H1 (cell line): ENCODE measurements around the gene FMC1. TPM values are rescaled to one million over a fixed set of nuclear protein-coding genes. Genes with fewer than 3 reads are reported as not detected.

Source experiments
- CTCF ChIA-PET: fragments of 300-600 bp; sonication (Branson Sonifier 250); formaldehyde crosslinking; loops from one replicate; lab custom pipeline; 2021; ENCODE audit not compliant: partially characterized antibody; lab: Charles Lee
- POLR2A ChIA-PET: fragments of 300-600 bp; sonication (Branson Sonifier 250); formaldehyde crosslinking; loops from one replicate; lab custom pipeline; 2021; ENCODE audit warnings: inconsistent platforms; ENCODE audit not compliant: partially characterized antibody; lab: Charles Lee
- DNase-seq, 2 experiments: peaks; one replicate each; pipeline versions ENCODE4 v3.0.0 to v3.0.0-alpha.2; 2010 to 2022; ENCODE audit warnings: low spot score in 2 of 2, low read depth in 1 of 2, mixed read lengths in 1 of 2
- FAIRE-seq: peaks from 2 replicates; lab custom pipeline; 2011; peaks lifted over from hg19 to GRCh38; lab: Jason Lieb, UNC
- H2AFZ ChIP-seq: 2 replicates; pipeline ENCODE4 v1.8.1; 2012; ENCODE audit warnings: low read length, inconsistent platforms
- H2AK5ac ChIP-seq: 2 replicates; pipeline ENCODE4 v1.6.1; 2013; ENCODE audit warnings: low read depth, low read length
- H2BK120ac ChIP-seq: replicated peaks from 2 replicates; pipeline ENCODE3; 2013; ENCODE audit warnings: low read depth, low read length, inconsistent platforms
- H2BK12ac ChIP-seq: 2 replicates; pipeline ENCODE4 v1.6.1; 2013; ENCODE audit warnings: low read depth, low read length
- H2BK15ac ChIP-seq: 2 replicates; pipeline ENCODE4 v1.6.1; 2013; ENCODE audit warnings: low read length
- H2BK20ac ChIP-seq: 2 replicates; pipeline ENCODE4 v1.6.1; 2013; ENCODE audit warnings: low read length
- H2BK5ac ChIP-seq: 2 replicates; pipeline ENCODE4 v1.6.1; 2013; ENCODE audit warnings: low read depth, low read length
- H3K14ac ChIP-seq: 2 replicates; pipeline ENCODE4 v1.6.1; 2013; ENCODE audit warnings: inconsistent platforms; ENCODE audit not compliant: insufficient read length
- H3K18ac ChIP-seq: 2 replicates; pipeline ENCODE4 v1.6.1; 2013; ENCODE audit warnings: low read length; ENCODE audit errors: extremely low read depth
- H3K23ac ChIP-seq: 2 replicates; pipeline ENCODE4 v1.6.1; 2013; ENCODE audit warnings: inconsistent platforms; ENCODE audit not compliant: insufficient read length
- H3K23me2 ChIP-seq: 2 replicates; pipeline ENCODE4 v1.6.1; 2013; ENCODE audit warnings: low read depth, low read length
- H3K27ac ChIP-seq: 2 replicates; pipeline ENCODE4 v1.6.1; 2011; ENCODE audit warnings: low read depth, low read length, inconsistent platforms
- H3K27me3 ChIP-seq, 4 experiments: replicated peaks in 1 of 4; 1 replicate in 1 of 4; 2 replicates in 3 of 4; pipeline versions ENCODE4 v1.6.1 to v1.8.1; 2011 to 2013; ENCODE audit warnings: low read length in 3 of 4, mild to moderate bottlenecking in 3 of 4, inconsistent platforms in 2 of 4, mixed read lengths in 2 of 4, moderate library complexity in 1 of 4; ENCODE audit not compliant: control insufficient read depth in 3 of 4, insufficient read depth in 3 of 4; ENCODE audit errors: extremely low read depth in 1 of 4
- H3K36me3 ChIP-seq, 4 experiments: 2 replicates each; pipeline versions ENCODE4 v1.6.1 to v1.8.1; 2011 to 2013; ENCODE audit warnings: mild to moderate bottlenecking in 4 of 4, low read length in 3 of 4, moderate library complexity in 2 of 4, control low read depth in 1 of 4, inconsistent platforms in 1 of 4; ENCODE audit not compliant: insufficient read depth in 4 of 4, control insufficient read depth in 2 of 4
- H3K4ac ChIP-seq: replicated peaks from 2 replicates; pipeline ENCODE3; 2013; ENCODE audit warnings: low read length, low read depth, mixed read lengths, inconsistent platforms; ENCODE audit not compliant: insufficient read length
- H3K4me1 ChIP-seq, 4 experiments: replicated peaks in 1 of 4; 1 replicate in 1 of 4; 2 replicates in 3 of 4; pipeline versions ENCODE4 v1.6.1 to v1.8.1; 2011 to 2013; ENCODE audit warnings: low read length in 3 of 4, inconsistent platforms in 2 of 4, mixed read lengths in 1 of 4; ENCODE audit not compliant: insufficient read depth in 4 of 4, control insufficient read depth in 3 of 4
- H3K4me2 ChIP-seq, 2 experiments: 2 replicates each; pipeline versions ENCODE4 v1.6.1 to v1.8.1; 2011 to 2013; ENCODE audit warnings: low read depth in 2 of 2, low read length in 2 of 2, control low read depth in 1 of 2, inconsistent platforms in 1 of 2, mild to moderate bottlenecking in 1 of 2; ENCODE audit not compliant: insufficient read depth in 1 of 2
- H3K4me3 ChIP-seq, 4 experiments: fragments of 200-600, 300-600 bp in 1 of 4; sonication (generic), shearing (Covaris generic), sonication (Bioruptor Twin) in 1 of 4; 2 replicates each; pipeline versions ENCODE4 v1.5.1 to v1.8.1; 2011 to 2016; ENCODE audit warnings: low read length in 4 of 4, low read depth in 3 of 4, control low read depth in 2 of 4, inconsistent platforms in 2 of 4, mild to moderate bottlenecking in 2 of 4, mixed read lengths in 1 of 4, moderate library complexity in 1 of 4; ENCODE audit not compliant: insufficient read depth in 2 of 4; ENCODE audit errors: extremely low read depth in 1 of 4
- H3K56ac ChIP-seq: replicated peaks from 2 replicates; pipeline ENCODE3; 2013; ENCODE audit warnings: low read depth, mild to moderate bottlenecking, mixed read lengths, low read length, inconsistent platforms; ENCODE audit not compliant: insufficient read length
- H3K79me1 ChIP-seq: 2 replicates; pipeline ENCODE4 v1.6.1; 2013; ENCODE audit warnings: low read depth, low read length, control low read depth
- H3K79me2 ChIP-seq, 2 experiments: 2 replicates each; pipeline versions ENCODE4 v1.6.1 to v1.8.1; 2012 to 2013; ENCODE audit warnings: low read length in 2 of 2, mild to moderate bottlenecking in 2 of 2, inconsistent platforms in 1 of 2; ENCODE audit not compliant: insufficient read depth in 2 of 2, control insufficient read depth in 1 of 2
- H3K9ac ChIP-seq, 4 experiments: replicated peaks in 1 of 4; 1 replicate in 1 of 4; 2 replicates in 3 of 4; pipeline versions ENCODE4 v1.6.1 to v1.8.1; 2011 to 2013; ENCODE audit warnings: low read depth in 3 of 4, low read length in 3 of 4, control low read depth in 2 of 4, mild to moderate bottlenecking in 2 of 4, moderate library complexity in 2 of 4, inconsistent platforms in 1 of 4; ENCODE audit errors: extremely low read depth in 1 of 4
- H3K9me3 ChIP-seq, 2 experiments: 2 replicates each; pipeline versions ENCODE4 v1.6.1 to v1.8.1; 2012 to 2013; ENCODE audit warnings: mild to moderate bottlenecking in 2 of 2, moderate library complexity in 2 of 2, control low read depth in 1 of 2, inconsistent platforms in 1 of 2, low read depth in 1 of 2, low read length in 1 of 2, mixed read lengths in 1 of 2; ENCODE audit not compliant: insufficient read depth in 2 of 2
- H4K20me1 ChIP-seq, 2 experiments: replicated peaks in 1 of 2; 2 replicates each; pipeline versions ENCODE3 to v1.8.1; 2011 to 2013; ENCODE audit warnings: inconsistent platforms in 2 of 2, low read length in 2 of 2, mild to moderate bottlenecking in 1 of 2; ENCODE audit not compliant: insufficient read depth in 2 of 2, control insufficient read depth in 1 of 2
- H4K5ac ChIP-seq: 2 replicates; pipeline ENCODE4 v1.6.1; 2013; ENCODE audit warnings: low read length, low read depth, mixed read lengths, inconsistent platforms; ENCODE audit not compliant: insufficient read length
- H4K8ac ChIP-seq: 2 replicates; pipeline ENCODE4 v1.8.0; 2013; ENCODE audit warnings: mild to moderate bottlenecking, moderate library complexity, low read length, inconsistent platforms; ENCODE audit not compliant: insufficient read depth; ENCODE audit errors: extremely low read depth
- H4K91ac ChIP-seq: replicated peaks from 2 replicates; pipeline ENCODE3; 2013; ENCODE audit warnings: low read length, mixed read lengths, inconsistent platforms; ENCODE audit not compliant: insufficient read length
- EZH2 ChIP-seq: fragments of 200-600 bp; sonication (generic); IDR thresholded peaks from 2 replicates; pipeline ENCODE4 v1.7.1; 2012; ENCODE audit warnings: low read depth, mild to moderate bottlenecking, moderate library complexity, low read length, inconsistent platforms; ENCODE audit not compliant: severe bottlenecking
- RAD21 ChIP-seq, 2 experiments: IDR thresholded peaks in 1 of 2; conservative IDR thresholded peaks in 1 of 2; 2 replicates each; pipeline ENCODE4 v1.6.1; 2011; ENCODE audit warnings: low read depth in 2 of 2, low read length in 2 of 2, improper control_type of control experiment in 1 of 2, inconsistent platforms in 1 of 2, mild to moderate bottlenecking in 1 of 2, moderate library complexity in 1 of 2
- SUZ12 ChIP-seq: fragments of 200-600 bp; sonication (generic); IDR thresholded peaks from 2 replicates; pipeline ENCODE4 v1.6.1; 2012; ENCODE audit warnings: mild to moderate bottlenecking, inconsistent platforms, low read length, moderate library complexity, mixed read lengths
- TEAD4 ChIP-seq: IDR thresholded peaks from 2 replicates; pipeline ENCODE4 v1.6.1; 2012; ENCODE audit warnings: low read depth, low read length, inconsistent platforms, mixed read lengths
- WGBS, 2 experiments: shearing (Covaris generic) in 1 of 2; methylation state at CpG; one replicate each; pipeline versions ENCODE4 v1.1.6 to v1.1.7; 2013 to 2015; ENCODE audit warnings: low lambda C conversion rate in 2 of 2, mixed read lengths in 2 of 2, inconsistent platforms in 1 of 2, low coverage in 1 of 2, missing lambda C conversion rate in 1 of 2; ENCODE audit not compliant: insufficient replicate concordance in 2 of 2, insufficient coverage in 1 of 2, insufficient read length in 1 of 2; ENCODE audit errors: extremely low coverage in 1 of 2, missing lambda C conversion rate in 1 of 2; 5-methylcytosine and 5-hydroxymethylcytosine counted together
- polyA plus RNA-seq, 7 experiments: library from polyadenylated mRNA; depleted of rRNA in 3 of 7; stranded (reverse) in 5 of 7; unstranded in 2 of 7; fragments of >200 nt in 5 of 7; fragments of 200-250 nt in 2 of 7; gene quantifications; 1 replicate in 5 of 7; 2 replicates in 1 of 7; 4 replicates in 1 of 7; pipeline versions ENCODE4 v1.2.1 to v1.2.3, GENCODE V29; 2011 to 2013; ENCODE audit warnings: missing spikeins in 2 of 7, mixed read lengths in 2 of 7
- total RNA-seq: library from RNA; stranded (reverse); fragmentation: NEBNext Ultra II Directional; extraction: Animal tissue kit (Norgen Biotek cat#: 25700); gene quantifications from 2 replicates; pipeline ENCODE4 v1.2.1, GENCODE V29; 2021
- TF ChIP-seq, protein P1 (sequence below), 3 experiments: IDR thresholded peaks; 1 replicate in 2 of 3; 2 replicates in 1 of 3; pipeline versions ENCODE4 v1.5.1 to v1.6.1; 2011; ENCODE audit warnings: low read length in 3 of 3, mild to moderate bottlenecking in 3 of 3, inconsistent platforms in 2 of 3, low read depth in 1 of 3, moderate library complexity in 1 of 3; ENCODE audit not compliant: insufficient read depth in 1 of 3; ENCODE audit errors: control extremely low read depth in 1 of 3

FMC1 gene
- total and polyA plus RNA-seq, 2 of the 8 experiments (the other 6 are each of a cell fraction or from before 2014, with no cell fraction given): 15.8 to 28.4 TPM

DNA sequence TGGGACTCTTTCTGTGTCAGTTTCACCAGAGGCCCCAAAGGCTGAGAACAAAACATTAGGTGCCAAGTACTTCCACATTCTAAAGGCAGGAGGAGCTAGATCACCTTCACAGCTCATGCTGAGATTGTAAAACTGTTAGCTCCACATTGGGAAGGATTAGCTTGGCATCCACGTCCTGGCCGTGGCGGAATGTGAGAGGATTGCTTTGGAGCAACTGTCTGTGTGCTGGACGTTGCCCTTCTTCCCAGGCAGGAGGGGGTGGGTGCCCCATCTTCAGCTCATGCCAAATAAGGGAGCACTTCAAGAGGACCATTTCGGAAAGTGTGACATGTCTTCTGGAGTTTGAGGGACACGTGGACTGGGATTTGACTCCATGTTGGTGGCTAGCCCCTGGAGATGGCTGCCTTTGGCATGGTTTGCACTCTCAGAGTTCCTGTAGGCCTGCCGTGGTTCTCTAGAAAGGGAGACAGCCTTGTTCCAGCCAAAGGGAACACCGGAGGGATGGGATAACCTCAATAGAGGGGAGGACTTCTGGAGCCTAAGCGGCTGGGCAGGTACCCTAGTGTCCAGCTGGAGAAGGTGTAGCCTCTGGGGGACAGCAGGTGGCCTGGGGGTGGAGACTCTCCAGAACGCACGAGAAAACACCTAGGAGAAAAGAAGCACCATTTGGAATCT lies 19.9 kb upstream of the FMC1 start:
- Histone ChIP-seq H2BK5ac (no peak overlapping the region), H3K18ac (no peak overlapping the region), H3K79me1 (no peaks in the 10 kb centered on the region), H2BK20ac (no peak overlapping the region), H3K27me3 (no peaks in the 10 kb centered on the region), H3K4ac (no peak overlapping the region), H3K23me2 (no peaks in the 10 kb centered on the region), H3K4me2 (no peak overlapping the region), H3K79me2 (no peaks in the 10 kb centered on the region), H3K36me3 (no peaks in the 10 kb centered on the region), H3K27ac (no peak overlapping the region), H4K5ac (no peak overlapping the region), H3K56ac (no peak overlapping the region), H3K14ac (no peak overlapping the region), H3K4me1 (peaks cover 0 to 4% (median 0%) of the 10 kb centered on the region in 4 experiments; a peak in 4 of 7 replicates), H4K8ac (no peak overlapping the region), H2AK5ac (no peak overlapping the region), H4K20me1 (no peaks in the 10 kb centered on the region), H2BK15ac (no peak overlapping the region), H4K91ac (no peak overlapping the region), H3K9me3 (no peaks in the 10 kb centered on the region; a peak in 1 of 4 replicates), H3K9ac (no peak overlapping the region), H3K23ac (no peak overlapping the region), H2BK120ac (no peak overlapping the region), H3K4me3 (no peak overlapping the region), H2AFZ (peak overlapping the region; percentile 55; the same call in 1 of the 2 replicates), H2BK12ac (peak overlapping the region; percentile 29; the same call in 1 of the 2 replicates)
- FAIRE-seq: peak; percentile 52
- peak; percentile 5 to 44 for DNase-seq
- ChIA-PET CTCF (interaction anchor here (0.5 to 4.0 kb wide), 22 partner anchors 8 to 251 kb away, joined by 3 to 54 read pairs (median 3); partner anchors contain the start of genes FMC1 and LUC7L2), POLR2A (interaction anchor here (1.2 to 2.0 kb wide), 2 partner anchors 11 to 38 kb away, joined by 4 to 5 read pairs; partner anchors contain the start of gene LUC7L2)
- peak; percentile 57 to 73 for TF ChIP-seq RAD21 (IDR thresholded peaks at IDR 0.05 in 1 of 2, conservative IDR thresholded peaks at IDR 0.05 in 1 of 2; ENCODE audit: low read depth in 2 of 2, low read length in 2 of 2)
- no peak for TF ChIP-seq SUZ12
- peak; percentile 67 for TF ChIP-seq TEAD4
- TF ChIP-seq EZH2: no peak
- TF ChIP-seq, protein P1, sequence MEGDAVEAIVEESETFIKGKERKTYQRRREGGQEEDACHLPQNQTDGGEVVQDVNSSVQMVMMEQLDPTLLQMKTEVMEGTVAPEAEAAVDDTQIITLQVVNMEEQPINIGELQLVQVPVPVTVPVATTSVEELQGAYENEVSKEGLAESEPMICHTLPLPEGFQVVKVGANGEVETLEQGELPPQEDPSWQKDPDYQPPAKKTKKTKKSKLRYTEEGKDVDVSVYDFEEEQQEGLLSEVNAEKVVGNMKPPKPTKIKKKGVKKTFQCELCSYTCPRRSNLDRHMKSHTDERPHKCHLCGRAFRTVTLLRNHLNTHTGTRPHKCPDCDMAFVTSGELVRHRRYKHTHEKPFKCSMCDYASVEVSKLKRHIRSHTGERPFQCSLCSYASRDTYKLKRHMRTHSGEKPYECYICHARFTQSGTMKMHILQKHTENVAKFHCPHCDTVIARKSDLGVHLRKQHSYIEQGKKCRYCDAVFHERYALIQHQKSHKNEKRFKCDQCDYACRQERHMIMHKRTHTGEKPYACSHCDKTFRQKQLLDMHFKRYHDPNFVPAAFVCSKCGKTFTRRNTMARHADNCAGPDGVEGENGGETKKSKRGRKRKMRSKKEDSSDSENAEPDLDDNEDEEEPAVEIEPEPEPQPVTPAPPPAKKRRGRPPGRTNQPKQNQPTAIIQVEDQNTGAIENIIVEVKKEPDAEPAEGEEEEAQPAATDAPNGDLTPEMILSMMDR (IDR thresholded peaks at IDR 0.05; ENCODE audit: control extremely low read depth in 1 of 3, insufficient read depth in 1 of 3, low read depth in 1 of 3, low read length in 3 of 3): peak in 2 of 3 experiments; percentile 49 to 74; a peak in 3 of 4 replicates
- WGBS, 2 experiments: 83% methylated on average over 11 of the region's 11 CpGs; no CpG with 5 or more reads in 1 of the 2 experiments
